Measurements from ENCODE around the gene ISCA2.

DNA sequence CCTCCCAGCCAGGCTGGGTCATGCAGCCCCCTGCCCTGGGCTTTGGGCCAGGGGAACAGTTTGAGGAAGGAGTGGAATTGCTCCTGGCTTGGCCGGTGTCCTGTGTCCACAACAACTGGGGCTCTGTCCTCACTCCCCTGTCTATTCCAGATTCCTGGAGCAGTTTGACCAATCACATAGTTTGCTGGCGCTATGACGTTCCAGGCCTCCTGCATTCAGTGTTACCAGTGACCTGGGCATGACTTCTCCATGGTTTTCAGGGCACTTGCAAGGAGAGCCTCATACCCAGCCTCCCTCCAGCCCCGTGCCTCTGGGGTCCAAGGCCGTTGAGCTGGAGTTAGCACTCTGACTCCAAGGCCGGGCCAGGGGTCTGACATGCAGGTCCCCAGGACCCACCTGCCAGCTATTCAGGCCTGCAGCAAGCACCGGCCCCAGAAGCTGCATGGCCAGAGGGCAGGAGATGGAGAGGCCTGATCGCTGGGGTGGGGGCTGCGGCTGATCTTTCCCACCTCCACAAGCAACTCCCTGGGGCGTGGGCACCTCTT, 34.2 kb downstream of the ISCA2 start:
- TF ChIP-seq, protein P1, sequence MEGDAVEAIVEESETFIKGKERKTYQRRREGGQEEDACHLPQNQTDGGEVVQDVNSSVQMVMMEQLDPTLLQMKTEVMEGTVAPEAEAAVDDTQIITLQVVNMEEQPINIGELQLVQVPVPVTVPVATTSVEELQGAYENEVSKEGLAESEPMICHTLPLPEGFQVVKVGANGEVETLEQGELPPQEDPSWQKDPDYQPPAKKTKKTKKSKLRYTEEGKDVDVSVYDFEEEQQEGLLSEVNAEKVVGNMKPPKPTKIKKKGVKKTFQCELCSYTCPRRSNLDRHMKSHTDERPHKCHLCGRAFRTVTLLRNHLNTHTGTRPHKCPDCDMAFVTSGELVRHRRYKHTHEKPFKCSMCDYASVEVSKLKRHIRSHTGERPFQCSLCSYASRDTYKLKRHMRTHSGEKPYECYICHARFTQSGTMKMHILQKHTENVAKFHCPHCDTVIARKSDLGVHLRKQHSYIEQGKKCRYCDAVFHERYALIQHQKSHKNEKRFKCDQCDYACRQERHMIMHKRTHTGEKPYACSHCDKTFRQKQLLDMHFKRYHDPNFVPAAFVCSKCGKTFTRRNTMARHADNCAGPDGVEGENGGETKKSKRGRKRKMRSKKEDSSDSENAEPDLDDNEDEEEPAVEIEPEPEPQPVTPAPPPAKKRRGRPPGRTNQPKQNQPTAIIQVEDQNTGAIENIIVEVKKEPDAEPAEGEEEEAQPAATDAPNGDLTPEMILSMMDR (IDR thresholded peaks at IDR 0.05; ENCODE audit: extremely low read depth in 1 of 2, insufficient read depth in 1 of 2, low read depth in 1 of 2, low read length in 2 of 2), result no peak
- TF ChIP-seq POLR2AphosphoS5 (IDR thresholded peaks at IDR 0.05; ENCODE audit: insufficient read depth, low read depth, low read length), result no peak
- TF ChIP-seq, protein P2, sequence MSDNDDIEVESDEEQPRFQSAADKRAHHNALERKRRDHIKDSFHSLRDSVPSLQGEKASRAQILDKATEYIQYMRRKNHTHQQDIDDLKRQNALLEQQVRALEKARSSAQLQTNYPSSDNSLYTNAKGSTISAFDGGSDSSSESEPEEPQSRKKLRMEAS (IDR thresholded peaks at IDR 0.05; ENCODE audit: insufficient read depth, insufficient read length), result no peak
